DND-41 (cell line): Measurements from ENCODE around the gene MSRB3.

ENCODE experiments used
- EZH2 ChIP-seq: IDR thresholded peaks from 3 replicates; pipeline ENCODE4 v1.6.1; 2012; ENCODE audit warnings: borderline replicate concordance, low read depth, mild to moderate bottlenecking, moderate library complexity, low read length, inconsistent platforms; ENCODE audit not compliant: severe bottlenecking
- TF ChIP-seq, protein P1 (sequence below): IDR thresholded peaks from 2 replicates; pipeline ENCODE4 v1.5.1; 2012; ENCODE audit warnings: borderline replicate concordance, low read length, moderate library complexity, mild to moderate bottlenecking; ENCODE audit not compliant: poor library complexity, severe bottlenecking; ENCODE audit errors: extremely low read depth

DNA sequence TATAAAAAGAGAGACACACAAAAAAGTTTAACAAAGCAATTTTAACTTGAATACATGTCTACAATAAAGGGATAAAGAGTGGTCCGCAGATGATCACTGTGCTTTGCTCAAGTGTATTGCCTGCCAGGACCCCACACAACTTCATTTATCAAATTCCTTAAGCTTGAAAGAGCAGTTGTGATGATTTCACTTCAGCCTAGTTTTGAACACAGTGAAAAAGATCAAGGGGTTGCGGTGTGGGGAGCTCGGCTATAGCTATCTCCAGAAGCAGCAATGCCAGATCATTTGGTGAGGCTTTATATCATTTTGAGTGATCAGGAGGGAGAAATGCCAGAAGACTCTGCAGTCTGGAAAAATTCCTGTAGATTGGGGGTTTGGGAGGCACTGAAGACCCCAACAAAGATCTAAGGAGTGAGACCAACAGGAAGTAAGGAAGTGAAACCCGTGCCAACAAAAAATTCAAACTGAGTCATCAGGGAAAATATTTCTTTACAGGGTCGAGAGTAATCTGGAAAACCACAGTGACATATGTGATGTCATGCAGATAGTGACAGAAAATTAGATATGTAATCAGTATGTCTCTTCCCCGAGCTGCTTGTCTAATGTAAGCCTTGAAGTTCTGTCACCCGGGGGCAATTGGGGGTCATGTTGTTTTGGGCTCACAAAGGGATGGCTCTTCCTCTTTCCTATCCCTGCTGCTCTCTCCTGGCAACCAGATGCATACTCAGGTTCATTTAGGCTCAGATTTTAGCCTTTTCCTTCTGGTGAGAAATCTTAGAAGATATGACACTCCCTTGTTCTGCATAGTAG, 221.8 kb downstream of the MSRB3 start:
- TF ChIP-seq, protein P1, sequence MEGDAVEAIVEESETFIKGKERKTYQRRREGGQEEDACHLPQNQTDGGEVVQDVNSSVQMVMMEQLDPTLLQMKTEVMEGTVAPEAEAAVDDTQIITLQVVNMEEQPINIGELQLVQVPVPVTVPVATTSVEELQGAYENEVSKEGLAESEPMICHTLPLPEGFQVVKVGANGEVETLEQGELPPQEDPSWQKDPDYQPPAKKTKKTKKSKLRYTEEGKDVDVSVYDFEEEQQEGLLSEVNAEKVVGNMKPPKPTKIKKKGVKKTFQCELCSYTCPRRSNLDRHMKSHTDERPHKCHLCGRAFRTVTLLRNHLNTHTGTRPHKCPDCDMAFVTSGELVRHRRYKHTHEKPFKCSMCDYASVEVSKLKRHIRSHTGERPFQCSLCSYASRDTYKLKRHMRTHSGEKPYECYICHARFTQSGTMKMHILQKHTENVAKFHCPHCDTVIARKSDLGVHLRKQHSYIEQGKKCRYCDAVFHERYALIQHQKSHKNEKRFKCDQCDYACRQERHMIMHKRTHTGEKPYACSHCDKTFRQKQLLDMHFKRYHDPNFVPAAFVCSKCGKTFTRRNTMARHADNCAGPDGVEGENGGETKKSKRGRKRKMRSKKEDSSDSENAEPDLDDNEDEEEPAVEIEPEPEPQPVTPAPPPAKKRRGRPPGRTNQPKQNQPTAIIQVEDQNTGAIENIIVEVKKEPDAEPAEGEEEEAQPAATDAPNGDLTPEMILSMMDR = no peak
- TF ChIP-seq EZH2 = no peak
